GM12878 (cell line): ENCODE measurements around the gene IDH3A. TPM values are rescaled to one million over a fixed set of nuclear protein-coding genes. Genes with fewer than 3 reads are reported as not detected.

ENCODE experiments used
- CBFB ChIP-seq: IDR thresholded peaks from 2 replicates; pipeline ENCODE4 v1.6.1; 2016; ENCODE audit warnings: antibody characterized with exemption, low read depth
- CBX3 ChIP-seq: fragments of 200-600 bp; sonication (generic); IDR thresholded peaks from 2 replicates; pipeline ENCODE4 v1.6.1; 2016; ENCODE audit warnings: low read depth, borderline replicate concordance
- JUND ChIP-seq: IDR thresholded peaks from 2 replicates; pipeline ENCODE4 v1.6.1; 2012; ENCODE audit warnings: low read depth, mild to moderate bottlenecking, low read length, improper control_type of control experiment, moderate library complexity
- MLLT1 ChIP-seq: fragments of 450-650 bp; IDR thresholded peaks from 2 replicates; pipeline ENCODE4 v1.6.1; 2016; ENCODE audit warnings: mild to moderate bottlenecking
- MXI1 ChIP-seq: fragments of 150-350 bp; IDR thresholded peaks from 2 replicates; pipeline ENCODE4 v1.6.1; 2011; ENCODE audit warnings: low read depth, mild to moderate bottlenecking, inconsistent platforms, low read length, improper control_type of control experiment
- NFXL1 ChIP-seq: fragments of 450-650 bp; IDR thresholded peaks from 2 replicates; pipeline ENCODE4 v1.6.1; 2017; ENCODE audit warnings: antibody characterized with exemption, mild to moderate bottlenecking, borderline replicate concordance
- PRDM15 ChIP-seq: fragments of 450-650 bp; formaldehyde crosslinking; IDR thresholded peaks from 2 replicates; pipeline ENCODE4 v1.4.0; 2020; ENCODE audit warnings: mild to moderate bottlenecking, moderate library complexity
- RUNX3 ChIP-seq: IDR thresholded peaks from 2 replicates; pipeline ENCODE4 v1.6.1; 2012; ENCODE audit warnings: low read length, inconsistent platforms
- SMC3 ChIP-seq: IDR thresholded peaks from 2 replicates; pipeline ENCODE4 v1.6.1; 2011; ENCODE audit warnings: low read length, improper control_type of control experiment, borderline replicate concordance
- SP1 ChIP-seq: IDR thresholded peaks from one replicate; pipeline ENCODE4 v1.6.1; 2011; ENCODE audit warnings: low read depth, low read length
- USF2 ChIP-seq: IDR thresholded peaks from 2 replicates; pipeline ENCODE4 v1.6.1; 2011; ENCODE audit warnings: low read depth, low read length, improper control_type of control experiment, borderline replicate concordance
- YBX1 ChIP-seq: fragments of 450-650 bp; IDR thresholded peaks from 2 replicates; pipeline ENCODE4 v1.6.1; 2016; ENCODE audit warnings: antibody characterized with exemption
- ZNF592 ChIP-seq: fragments of 450-650 bp; IDR thresholded peaks from 2 replicates; pipeline ENCODE4 v1.6.1; 2017; ENCODE audit warnings: mild to moderate bottlenecking, moderate library complexity
- ZNF687 ChIP-seq: fragments of 450-650 bp; IDR thresholded peaks from 2 replicates; pipeline ENCODE4 v1.6.1; 2017; ENCODE audit warnings: mild to moderate bottlenecking, moderate library complexity
- ZSCAN29 ChIP-seq: fragments of 450-650 bp; IDR thresholded peaks from 2 replicates; pipeline ENCODE4 v1.6.1; 2017; ENCODE audit warnings: mild to moderate bottlenecking, moderate library complexity
- polyA plus RNA-seq, 11 experiments: library from polyadenylated mRNA; depleted of rRNA in 4 of 11; unstranded in 6 of 11; stranded (reverse) in 5 of 11; fragments of >200 nt; fragmentation: Nextera tagmentation in 4 of 11; fragmentation: Illumina TruSeq in 1 of 11; extraction: Ambion mirVana in 4 of 11; extraction: Trizol in 1 of 11; gene quantifications; 1 replicate in 1 of 11; 2 replicates in 10 of 11; pipeline versions ENCODE4 v1.2.1 to v1.2.3, GENCODE V29; 2011 to 2016; ENCODE audit warnings: inconsistent platforms in 2 of 11, missing spikeins in 2 of 11, low read depth in 1 of 11
- total RNA-seq, 4 experiments: library from RNA; depleted of rRNA in 3 of 4; stranded (reverse); fragments of >200 nt in 3 of 4; fragmentation: Illumina TruSeq in 1 of 4; extraction: Trizol in 1 of 4; gene quantifications; 2 replicates each; pipeline versions ENCODE4 v1.2.1 to v1.2.3, GENCODE V29; 2013 to 2021

IDH3A gene
- total and polyA plus RNA-seq, 10 of the 15 experiments (the other 5 are each of a cell fraction or from before 2014, with no cell fraction given): 83.9 to 254 (median 195) TPM

- TF ChIP-seq PRDM15 (CRISPR knock-in tag): no peak
- no peak for TF ChIP-seq RUNX3
- TF ChIP-seq SMC3: no peak
- no peak for TF ChIP-seq MLLT1
- TF ChIP-seq ZNF592: no peak
- peak; percentile 84 for TF ChIP-seq ZNF687
- peak; percentile 84 for TF ChIP-seq SP1
- no peak for TF ChIP-seq YBX1
- no peak for TF ChIP-seq CBX3
- TF ChIP-seq NFXL1: no peak
- peak; percentile 52; the same call in 1 of the 2 replicates for TF ChIP-seq CBFB
- TF ChIP-seq MXI1: peak; percentile 84
- TF ChIP-seq JUND: no peak
- TF ChIP-seq USF2: no peak
- TF ChIP-seq ZSCAN29: peak; percentile 76
These were observed at the start of gene IDH3A (continued) for GRCh38 chr15:78149068-78149804.
